Measurements from ENCODE around the gene GJB3.

DNA sequence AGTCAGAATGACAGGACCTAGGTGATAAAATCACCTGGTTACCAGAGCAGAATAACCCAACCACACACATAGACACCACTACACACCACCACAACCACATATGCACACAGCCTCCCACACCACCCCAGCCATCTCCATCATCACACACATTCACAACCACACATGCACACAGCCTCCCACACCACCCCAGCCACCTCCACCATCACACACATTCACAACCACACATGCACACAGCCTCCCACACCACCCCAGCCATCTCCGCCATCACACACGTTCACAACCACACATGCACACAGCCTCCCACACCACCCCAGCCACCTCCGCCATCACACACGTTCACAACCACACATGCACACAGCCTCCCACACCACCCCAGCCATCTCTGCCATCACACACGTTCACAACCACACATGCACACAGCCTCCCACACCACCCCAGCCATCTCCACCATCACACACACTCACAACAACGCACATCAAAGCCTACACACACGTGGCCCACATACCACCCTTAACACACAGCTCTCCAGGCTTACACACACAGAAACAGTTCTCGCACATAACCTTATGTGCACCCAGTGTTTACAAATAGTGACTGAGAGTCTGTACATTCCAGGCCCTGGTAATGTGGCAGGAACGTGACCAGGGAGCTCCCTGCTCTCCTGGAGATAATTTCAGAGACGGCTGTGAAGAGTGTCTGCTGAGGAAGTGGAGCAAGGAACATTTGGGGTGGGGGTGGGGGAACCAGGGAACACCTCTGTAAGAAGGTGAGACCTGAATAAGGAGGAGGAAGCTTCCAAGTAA is 3.3 kb upstream of the GJB3 start:
- TF ChIP-seq, protein P1, sequence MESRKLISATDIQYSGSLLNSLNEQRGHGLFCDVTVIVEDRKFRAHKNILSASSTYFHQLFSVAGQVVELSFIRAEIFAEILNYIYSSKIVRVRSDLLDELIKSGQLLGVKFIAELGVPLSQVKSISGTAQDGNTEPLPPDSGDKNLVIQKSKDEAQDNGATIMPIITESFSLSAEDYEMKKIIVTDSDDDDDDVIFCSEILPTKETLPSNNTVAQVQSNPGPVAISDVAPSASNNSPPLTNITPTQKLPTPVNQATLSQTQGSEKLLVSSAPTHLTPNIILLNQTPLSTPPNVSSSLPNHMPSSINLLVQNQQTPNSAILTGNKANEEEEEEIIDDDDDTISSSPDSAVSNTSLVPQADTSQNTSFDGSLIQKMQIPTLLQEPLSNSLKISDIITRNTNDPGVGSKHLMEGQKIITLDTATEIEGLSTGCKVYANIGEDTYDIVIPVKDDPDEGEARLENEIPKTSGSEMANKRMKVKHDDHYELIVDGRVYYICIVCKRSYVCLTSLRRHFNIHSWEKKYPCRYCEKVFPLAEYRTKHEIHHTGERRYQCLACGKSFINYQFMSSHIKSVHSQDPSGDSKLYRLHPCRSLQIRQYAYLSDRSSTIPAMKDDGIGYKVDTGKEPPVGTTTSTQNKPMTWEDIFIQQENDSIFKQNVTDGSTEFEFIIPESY (CRISPR knock-in tag; IDR thresholded peaks at IDR 0.05): no peak
- TF ChIP-seq KAT8 (CRISPR knock-in tag; IDR thresholded peaks at IDR 0.05): no peak
- TF ChIP-seq ZBTB3 (CRISPR knock-in tag; IDR thresholded peaks at IDR 0.05; ENCODE audit: borderline replicate concordance, low read depth): no peak
- no peak for TF ChIP-seq SIN3B (IDR thresholded peaks at IDR 0.05; ENCODE audit: low read length)
- TF ChIP-seq, protein P2, sequence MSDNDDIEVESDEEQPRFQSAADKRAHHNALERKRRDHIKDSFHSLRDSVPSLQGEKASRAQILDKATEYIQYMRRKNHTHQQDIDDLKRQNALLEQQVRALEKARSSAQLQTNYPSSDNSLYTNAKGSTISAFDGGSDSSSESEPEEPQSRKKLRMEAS (IDR thresholded peaks at IDR 0.05): no peak
- TF ChIP-seq TSC22D2 (CRISPR knock-in tag; IDR thresholded peaks at IDR 0.05; ENCODE audit: borderline replicate concordance): no peak
- no peak for TF ChIP-seq MEF2D (CRISPR knock-in tag; IDR thresholded peaks at IDR 0.05)
- no peak for TF ChIP-seq CTCF (CRISPR knock-in tag; IDR thresholded peaks at IDR 0.05)
